A673 (cell line): ENCODE data around the gene SEMA5A. TPM values are rescaled to one million over a fixed set of nuclear protein-coding genes. Genes with fewer than 3 reads are reported as not detected.

Experiments used
- BruUV-seq: library from RNA; stranded (reverse); fragments of 400-500 nt; replicated peaks from 2 replicates; lab custom pipeline; 2021; lab: Mats Ljungman, UMichigan
- CTCF ChIA-PET: fragments of 300-600 bp; sonication (Branson Sonifier 250); formaldehyde crosslinking; loops from one replicate; lab custom pipeline; 2022; ENCODE audit warnings: antibody characterized with exemption; lab: Charles Lee
- POLR2A ChIA-PET: fragments of 300-600 bp; sonication (Branson Sonifier 250); formaldehyde crosslinking; loops from one replicate; lab custom pipeline; 2022; ENCODE audit warnings: antibody characterized with exemption; ENCODE audit not compliant: low non-redundant PET; lab: Charles Lee
- DNase-seq: peaks from one replicate; pipeline ENCODE4 v3.0.0-alpha.2; 2015; ENCODE audit warnings: low spot score
- H3K27ac ChIP-seq: fragments of 200-600 bp; sonication (generic); 2 replicates; pipeline ENCODE4 v1.5.1; 2016; ENCODE audit warnings: mixed run types, low read depth, mild to moderate bottlenecking, mixed read lengths, antibody characterized with exemption, low read length; ENCODE audit not compliant: poor library complexity, severe bottlenecking
- H3K27me3 ChIP-seq: fragments of 200-600 bp; sonication (generic); replicated peaks from 2 replicates; pipeline ENCODE4 v1.6.1; 2017; ENCODE audit warnings: mixed run types, low read depth, mild to moderate bottlenecking, mixed read lengths, antibody characterized with exemption, low read length; ENCODE audit not compliant: insufficient read depth, poor library complexity
- H3K36me3 ChIP-seq: fragments of 200-600 bp; sonication (generic); 2 replicates; pipeline ENCODE4 v1.6.1; 2016; ENCODE audit warnings: mixed run types, mild to moderate bottlenecking, mixed read lengths, antibody characterized with exemption, low read length; ENCODE audit not compliant: insufficient read depth, poor library complexity, severe bottlenecking
- H3K4me1 ChIP-seq: fragments of 200-600 bp; sonication (generic); 2 replicates; pipeline ENCODE4 v1.6.1; 2017; ENCODE audit warnings: mixed run types, mild to moderate bottlenecking, mixed read lengths, antibody characterized with exemption, low read length; ENCODE audit not compliant: insufficient read depth, poor library complexity, severe bottlenecking
- H3K4me3 ChIP-seq: fragments of 200-600 bp; sonication (generic); 2 replicates; pipeline ENCODE4 v1.5.1; 2016; ENCODE audit warnings: low read depth, mixed run types, mild to moderate bottlenecking, mixed read lengths, low read length; ENCODE audit not compliant: poor library complexity, severe bottlenecking
- H3K9me3 ChIP-seq: fragments of 200-600 bp; sonication (generic); 2 replicates; pipeline ENCODE4 v1.6.1; 2016; ENCODE audit warnings: mixed run types, low read depth, mild to moderate bottlenecking, mixed read lengths, antibody characterized with exemption, low read length; ENCODE audit not compliant: poor library complexity, severe bottlenecking
- EZH2 ChIP-seq: fragments of 200-600 bp; sonication (generic); IDR thresholded peaks from 2 replicates; pipeline ENCODE4 v1.6.1; 2017; ENCODE audit warnings: borderline replicate concordance, low read depth, mild to moderate bottlenecking, mixed read lengths, antibody characterized with exemption, low read length; ENCODE audit not compliant: poor library complexity, severe bottlenecking
- intact Hi-C: fragments of 100-400 bp; cut with micrococcal nuclease; formaldehyde crosslinking; loops from one replicate; pipeline ENCODE4 v1.10.0; 2022; ENCODE audit not compliant: unreplicated experiment
- total RNA-seq: library from RNA; stranded (reverse); gene quantifications from 2 replicates; pipeline ENCODE4 v1.2.3, GENCODE V29; 2021
- TF ChIP-seq, protein P1 (sequence below): fragments of 300-800, 200-600 bp; sonication (generic); conservative IDR thresholded peaks from 2 replicates; pipeline ENCODE4 v1.5.1; 2017; ENCODE audit warnings: low read depth, mild to moderate bottlenecking, antibody characterized with exemption, low read length, moderate library complexity, mixed read lengths

The SEMA5A gene
- total RNA-seq, 1 experiment from 2014 or later = 0.17 TPM

DNA sequence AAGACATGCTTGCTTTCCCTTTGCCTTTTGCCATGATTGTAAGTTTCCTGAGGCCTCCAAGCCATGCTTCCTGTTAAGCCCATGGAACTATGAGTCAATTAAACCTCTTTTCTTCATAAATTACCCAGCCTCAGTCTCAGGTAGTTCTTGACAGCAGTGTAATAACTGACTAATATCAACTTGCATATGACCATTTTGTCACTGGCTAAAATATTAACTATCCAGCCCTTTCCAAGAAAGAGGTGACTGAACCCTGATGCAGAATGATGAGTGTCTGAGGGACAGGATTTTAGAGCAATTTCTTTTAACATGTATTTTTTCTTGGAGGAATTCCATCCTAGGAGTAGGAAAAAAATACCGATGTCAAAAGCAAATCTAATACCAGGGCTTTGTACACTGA lies 266.1 kb downstream of the SEMA5A start:
- no peak overlapping the region for H3K4me3 ChIP-seq
- CTCF ChIA-PET = no interaction called here
- no peaks in the 10 kb centered on the region for H3K4me1 ChIP-seq
- BruUV-seq = no TSS peak
- no peaks in the 10 kb centered on the region for H3K36me3 ChIP-seq
- no peak overlapping the region for H3K27ac ChIP-seq
- H3K9me3 ChIP-seq = peaks cover 6% of the 10 kb centered on the region
- DNase-seq = no peak
- POLR2A ChIA-PET = no interaction called here
- no peaks in the 10 kb centered on the region for H3K27me3 ChIP-seq
- intact Hi-C loops = no loop called here
- no peak for TF ChIP-seq EZH2
- TF ChIP-seq, protein P1, sequence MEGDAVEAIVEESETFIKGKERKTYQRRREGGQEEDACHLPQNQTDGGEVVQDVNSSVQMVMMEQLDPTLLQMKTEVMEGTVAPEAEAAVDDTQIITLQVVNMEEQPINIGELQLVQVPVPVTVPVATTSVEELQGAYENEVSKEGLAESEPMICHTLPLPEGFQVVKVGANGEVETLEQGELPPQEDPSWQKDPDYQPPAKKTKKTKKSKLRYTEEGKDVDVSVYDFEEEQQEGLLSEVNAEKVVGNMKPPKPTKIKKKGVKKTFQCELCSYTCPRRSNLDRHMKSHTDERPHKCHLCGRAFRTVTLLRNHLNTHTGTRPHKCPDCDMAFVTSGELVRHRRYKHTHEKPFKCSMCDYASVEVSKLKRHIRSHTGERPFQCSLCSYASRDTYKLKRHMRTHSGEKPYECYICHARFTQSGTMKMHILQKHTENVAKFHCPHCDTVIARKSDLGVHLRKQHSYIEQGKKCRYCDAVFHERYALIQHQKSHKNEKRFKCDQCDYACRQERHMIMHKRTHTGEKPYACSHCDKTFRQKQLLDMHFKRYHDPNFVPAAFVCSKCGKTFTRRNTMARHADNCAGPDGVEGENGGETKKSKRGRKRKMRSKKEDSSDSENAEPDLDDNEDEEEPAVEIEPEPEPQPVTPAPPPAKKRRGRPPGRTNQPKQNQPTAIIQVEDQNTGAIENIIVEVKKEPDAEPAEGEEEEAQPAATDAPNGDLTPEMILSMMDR = no peak

- H3K9me3 ChIP-seq = peaks cover 6% of the 10 kb centered on the region
- H3K36me3 ChIP-seq = no peaks in the 10 kb centered on the region
- ChIA-PET CTCF (no interaction called here), POLR2A (no interaction called here)
- H3K27me3 ChIP-seq = no peaks in the 10 kb centered on the region
- H3K27ac ChIP-seq = no peak overlapping the region
- H3K4me3 ChIP-seq = no peak overlapping the region
- intact Hi-C loops = no loop called here
- DNase-seq = no peak
- no peaks in the 10 kb centered on the region for H3K4me1 ChIP-seq
- BruUV-seq = no TSS peak
- no peak for TF ChIP-seq EZH2
- TF ChIP-seq, protein P1 = no peak
Measured at GRCh38 chr5:9278921-9279603, 266.8 kb downstream of the SEMA5A start.

- no peak overlapping the region for H3K27ac ChIP-seq
- H3K4me3 ChIP-seq = no peak overlapping the region
- no TSS peak for BruUV-seq
- ChIA-PET POLR2A (no interaction called here), CTCF (no interaction called here)
- no peaks in the 10 kb centered on the region for H3K36me3 ChIP-seq
- H3K27me3 ChIP-seq = no peaks in the 10 kb centered on the region
- intact Hi-C loops = no loop called here
- H3K9me3 ChIP-seq = no peaks in the 10 kb centered on the region
- TF ChIP-seq, protein P1 = no peak
- no peak for TF ChIP-seq EZH2
- H3K4me1 ChIP-seq = no peaks in the 10 kb centered on the region
- no peak for DNase-seq
Measured at GRCh38 chr5:9269014-9269413, 276.9 kb downstream of the SEMA5A start.
